Testis (tissue), 2 donors: ENCODE measurements around the gene CDC123.

ENCODE experiments used
- POLR2A ChIP-seq: fragments of 450-650 bp; IDR thresholded peaks from one replicate; pipeline ENCODE4 v1.6.1; 2017; ENCODE audit warnings: antibody characterized with exemption, mild to moderate bottlenecking, moderate library complexity
- TF ChIP-seq, protein P1 (sequence below), 3 experiments: fragments of 450-650 bp in 2 of 3; fragments of 200-600 bp in 1 of 3; sonication (generic) in 1 of 3; IDR thresholded peaks; one replicate each; pipeline ENCODE4 v1.5.1; 2016 to 2019; ENCODE audit warnings: antibody characterized with exemption in 3 of 3, mild to moderate bottlenecking in 2 of 3, moderate library complexity in 1 of 3

DNA sequence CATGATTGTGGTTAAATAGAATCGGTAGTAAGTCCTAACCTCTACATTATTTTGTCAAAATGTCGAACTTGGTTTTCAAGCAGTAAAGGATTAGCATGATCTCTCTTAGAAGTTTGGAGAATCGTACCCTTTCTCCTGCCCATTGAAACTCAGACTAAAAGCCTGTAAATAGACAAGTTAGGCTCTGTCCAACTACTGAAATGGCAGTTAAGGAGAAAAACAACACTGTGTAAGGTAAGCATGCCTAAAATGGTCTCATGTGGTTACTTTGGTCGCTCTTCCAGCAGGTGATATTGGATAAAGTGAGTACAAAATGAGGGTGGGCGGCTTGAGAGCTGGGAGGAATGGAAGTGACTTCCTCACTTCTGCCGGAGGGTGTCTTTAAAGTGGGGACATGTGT, 41.5 kb upstream of the CDC123 start:
- TF ChIP-seq, protein P1, sequence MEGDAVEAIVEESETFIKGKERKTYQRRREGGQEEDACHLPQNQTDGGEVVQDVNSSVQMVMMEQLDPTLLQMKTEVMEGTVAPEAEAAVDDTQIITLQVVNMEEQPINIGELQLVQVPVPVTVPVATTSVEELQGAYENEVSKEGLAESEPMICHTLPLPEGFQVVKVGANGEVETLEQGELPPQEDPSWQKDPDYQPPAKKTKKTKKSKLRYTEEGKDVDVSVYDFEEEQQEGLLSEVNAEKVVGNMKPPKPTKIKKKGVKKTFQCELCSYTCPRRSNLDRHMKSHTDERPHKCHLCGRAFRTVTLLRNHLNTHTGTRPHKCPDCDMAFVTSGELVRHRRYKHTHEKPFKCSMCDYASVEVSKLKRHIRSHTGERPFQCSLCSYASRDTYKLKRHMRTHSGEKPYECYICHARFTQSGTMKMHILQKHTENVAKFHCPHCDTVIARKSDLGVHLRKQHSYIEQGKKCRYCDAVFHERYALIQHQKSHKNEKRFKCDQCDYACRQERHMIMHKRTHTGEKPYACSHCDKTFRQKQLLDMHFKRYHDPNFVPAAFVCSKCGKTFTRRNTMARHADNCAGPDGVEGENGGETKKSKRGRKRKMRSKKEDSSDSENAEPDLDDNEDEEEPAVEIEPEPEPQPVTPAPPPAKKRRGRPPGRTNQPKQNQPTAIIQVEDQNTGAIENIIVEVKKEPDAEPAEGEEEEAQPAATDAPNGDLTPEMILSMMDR (IDR thresholded peaks at IDR 0.05), result no peak
- TF ChIP-seq POLR2A, result no peak
